GM12878 (cell line): ENCODE results near the gene SLC34A1.

Experiments used
- CHD2 ChIP-seq: IDR thresholded peaks from 2 replicates; pipeline ENCODE4 v1.6.1; 2011; ENCODE audit warnings: low read depth, low read length, improper control_type of control experiment, borderline replicate concordance
- CREM ChIP-seq: IDR thresholded peaks from 2 replicates; pipeline ENCODE4 v1.6.1; 2014; ENCODE audit warnings: antibody characterized with exemption, low read depth
- CTCF ChIP-seq, 3 experiments: IDR thresholded peaks in 2 of 3; conservative IDR thresholded peaks in 1 of 3; 2 replicates each; pipeline ENCODE4 v1.5.1; 2011; ENCODE audit warnings: low read depth in 3 of 3, low read length in 3 of 3, mild to moderate bottlenecking in 3 of 3, control low read depth in 2 of 3, moderate library complexity in 2 of 3, inconsistent platforms in 1 of 3, mixed read lengths in 1 of 3; ENCODE audit not compliant: control insufficient read depth in 2 of 3, insufficient read depth in 1 of 3; ENCODE audit errors: extremely low read depth in 1 of 3
- ETV6 ChIP-seq, 2 experiments: fragments of 450-650 bp in 1 of 2; IDR thresholded peaks in 1 of 2; conservative IDR thresholded peaks in 1 of 2; 2 replicates each; pipeline ENCODE4 v1.6.1; 2014; ENCODE audit warnings: antibody characterized with exemption in 1 of 2, borderline replicate concordance in 1 of 2, low read depth in 1 of 2, mild to moderate bottlenecking in 1 of 2, moderate library complexity in 1 of 2
- EZH2 ChIP-seq: IDR thresholded peaks from 2 replicates; pipeline ENCODE4 v1.6.1; 2012; ENCODE audit warnings: low read depth, mild to moderate bottlenecking, control low read depth, inconsistent platforms, low read length, borderline replicate concordance; ENCODE audit not compliant: control insufficient read depth
- IKZF1 ChIP-seq: fragments of 450-650 bp; conservative IDR thresholded peaks from 2 replicates; pipeline ENCODE4 v1.6.1; 2017; ENCODE audit warnings: antibody characterized with exemption, mild to moderate bottlenecking
- JUND ChIP-seq: IDR thresholded peaks from 2 replicates; pipeline ENCODE4 v1.6.1; 2012; ENCODE audit warnings: low read depth, mild to moderate bottlenecking, low read length, improper control_type of control experiment, moderate library complexity
- POU2F2 ChIP-seq: IDR thresholded peaks from 3 replicates; pipeline ENCODE4 v1.6.1; 2011; ENCODE audit warnings: low read depth, mild to moderate bottlenecking, low read length, borderline replicate concordance
- RAD51 ChIP-seq: fragments of 450-650 bp; IDR thresholded peaks from 2 replicates; pipeline ENCODE4 v1.6.1; 2016; ENCODE audit warnings: moderate library complexity, mild to moderate bottlenecking, inconsistent platforms
- RBBP5 ChIP-seq: fragments of 200-600 bp; sonication (generic); conservative IDR thresholded peaks from 2 replicates; pipeline ENCODE4 v1.6.1; 2016
- TARDBP ChIP-seq: IDR thresholded peaks from 2 replicates; pipeline ENCODE4 v1.6.1; 2016; ENCODE audit warnings: borderline replicate concordance
- YY1 ChIP-seq: IDR thresholded peaks from 2 replicates; pipeline ENCODE4 v1.6.1; 2011; ENCODE audit warnings: low read depth, mild to moderate bottlenecking, low read length
- TF ChIP-seq, protein P1 (sequence below): fragments of 450-650 bp; conservative IDR thresholded peaks from 2 replicates; pipeline ENCODE4 v1.6.1; 2017; ENCODE audit warnings: mild to moderate bottlenecking, moderate library complexity

DNA sequence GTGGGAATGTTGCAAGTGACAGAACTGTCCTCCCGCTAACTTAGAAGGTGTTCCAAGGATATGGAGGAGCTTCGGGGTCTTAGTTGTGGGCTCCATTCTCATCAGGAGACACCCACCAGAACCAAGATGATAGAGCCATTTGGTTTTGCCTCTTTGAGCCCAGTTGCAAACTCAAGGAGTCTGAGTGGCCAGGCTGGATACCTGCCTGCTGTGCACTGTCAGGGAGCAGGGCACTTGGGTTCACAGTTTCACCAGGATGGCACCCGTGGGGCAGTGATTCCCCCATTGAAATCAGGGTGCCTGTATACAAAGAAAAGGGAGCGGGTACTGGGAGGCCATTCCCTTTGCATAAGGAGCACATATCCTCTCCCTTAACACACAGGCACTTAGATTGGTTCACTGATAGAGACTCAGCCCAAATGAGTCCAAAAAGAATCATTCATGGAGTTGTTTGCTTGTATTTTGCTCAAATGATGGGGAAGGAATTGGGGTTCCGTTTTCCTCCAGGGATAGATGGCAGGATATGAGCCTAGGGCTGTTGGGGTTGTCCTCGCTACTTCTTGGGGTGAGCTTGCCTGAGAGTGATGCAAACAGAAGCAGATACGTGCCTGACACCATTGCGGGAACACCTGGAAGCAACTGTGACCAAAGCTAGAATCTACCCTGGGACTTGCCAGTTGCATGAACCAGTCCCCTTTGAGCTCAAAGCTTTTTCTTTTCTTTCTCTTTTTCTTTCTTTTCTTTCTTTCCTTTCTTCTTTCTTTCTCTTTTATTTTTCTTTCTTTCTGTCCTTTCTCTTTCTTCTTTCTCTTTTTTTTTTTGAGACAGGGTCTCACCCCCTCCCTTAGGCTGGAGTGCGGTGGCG is 61.0 kb downstream of the SLC34A1 start:
- TF ChIP-seq CREM (no peak), CTCF (IDR thresholded peaks at IDR 0.05 in 2 of 3, conservative IDR thresholded peaks at IDR 0.05 in 1 of 3; ENCODE audit: control insufficient read depth in 2 of 3, extremely low read depth in 1 of 3, insufficient read depth in 1 of 3, low read depth in 3 of 3, low read length in 3 of 3) (no peak), TARDBP (no peak), YY1 (no peak), RBBP5 (no peak), JUND (no peak), EZH2 (no peak), ETV6 (conservative IDR thresholded peaks at IDR 0.05 in 1 of 2, IDR thresholded peaks at IDR 0.05 in 1 of 2; ENCODE audit: borderline replicate concordance in 1 of 2, low read depth in 1 of 2) (no peak), IKZF1 (no peak), POU2F2 (no peak), RAD51 (no peak), CHD2 (no peak)
- TF ChIP-seq, protein P1, sequence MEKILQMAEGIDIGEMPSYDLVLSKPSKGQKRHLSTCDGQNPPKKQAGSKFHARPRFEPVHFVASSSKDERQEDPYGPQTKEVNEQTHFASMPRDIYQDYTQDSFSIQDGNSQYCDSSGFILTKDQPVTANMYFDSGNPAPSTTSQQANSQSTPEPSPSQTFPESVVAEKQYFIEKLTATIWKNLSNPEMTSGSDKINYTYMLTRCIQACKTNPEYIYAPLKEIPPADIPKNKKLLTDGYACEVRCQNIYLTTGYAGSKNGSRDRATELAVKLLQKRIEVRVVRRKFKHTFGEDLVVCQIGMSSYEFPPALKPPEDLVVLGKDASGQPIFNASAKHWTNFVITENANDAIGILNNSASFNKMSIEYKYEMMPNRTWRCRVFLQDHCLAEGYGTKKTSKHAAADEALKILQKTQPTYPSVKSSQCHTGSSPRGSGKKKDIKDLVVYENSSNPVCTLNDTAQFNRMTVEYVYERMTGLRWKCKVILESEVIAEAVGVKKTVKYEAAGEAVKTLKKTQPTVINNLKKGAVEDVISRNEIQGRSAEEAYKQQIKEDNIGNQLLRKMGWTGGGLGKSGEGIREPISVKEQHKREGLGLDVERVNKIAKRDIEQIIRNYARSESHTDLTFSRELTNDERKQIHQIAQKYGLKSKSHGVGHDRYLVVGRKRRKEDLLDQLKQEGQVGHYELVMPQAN = no peak
